T-helper 2 cell treated with Interferon-gamma antibody and Interleukin-4, amounts not matched to agents 5 μg/mL and 100 μg/mL, for 36 hours (primary cell): ENCODE results near the gene SETDB1.
"Not testable (repeated sequence)": the region's sequence is repeated elsewhere in the genome, so short reads cannot be mapped to it uniquely, and the experiment has no call there.

Experiments
- DNase-seq: peaks from one replicate; pipeline ENCODE4 v3.0.0; 2021; ENCODE audit warnings: low spot score
- H3K27ac Mint-ChIP-seq: one replicate; pipeline ENCODE4 v1.8.0; 2021; ENCODE audit warnings: mild to moderate bottlenecking, mixed read lengths
- H3K27me3 Mint-ChIP-seq: one replicate; pipeline ENCODE4 v1.8.0; 2021; ENCODE audit warnings: low read depth, mixed read lengths
- H3K36me3 Mint-ChIP-seq: one replicate; pipeline ENCODE4 v1.8.0; 2021; ENCODE audit warnings: low read depth, mixed read lengths
- H3K4me1 Mint-ChIP-seq: one replicate; pipeline ENCODE4 v1.8.0; 2021; ENCODE audit warnings: low read depth, mixed read lengths
- H3K4me3 Mint-ChIP-seq: one replicate; pipeline ENCODE4 v1.8.0; 2022; ENCODE audit warnings: mild to moderate bottlenecking, moderate library complexity, mixed read lengths
- H3K9me3 Mint-ChIP-seq: one replicate; pipeline ENCODE4 v1.8.0; 2021; ENCODE audit warnings: mixed read lengths

The SETDB1 gene

GRCh38 chr1:150926097-150926741 is at the start of gene SETDB1:
Gene SETDB1, plus strand, starts transcription at chr1:150926363. Its CDS starts 1,352 bp downstream, at chr1:150927715.
- H3K9me3 Mint-ChIP-seq: peaks cover 7% of the 10 kb centered on the region
- DNase-seq: peak; percentile 95
- no peaks in the 10 kb centered on the region for H3K27me3 Mint-ChIP-seq
- H3K4me3 Mint-ChIP-seq: peak within 1 kb of the TSS; percentile 98
- H3K36me3 Mint-ChIP-seq: peaks cover 42% of the 10 kb centered on the region
- peaks cover 22% of the 10 kb centered on the region for H3K4me1 Mint-ChIP-seq
- peak within 1 kb of the TSS; percentile 96 for H3K27ac Mint-ChIP-seq

DNA sequence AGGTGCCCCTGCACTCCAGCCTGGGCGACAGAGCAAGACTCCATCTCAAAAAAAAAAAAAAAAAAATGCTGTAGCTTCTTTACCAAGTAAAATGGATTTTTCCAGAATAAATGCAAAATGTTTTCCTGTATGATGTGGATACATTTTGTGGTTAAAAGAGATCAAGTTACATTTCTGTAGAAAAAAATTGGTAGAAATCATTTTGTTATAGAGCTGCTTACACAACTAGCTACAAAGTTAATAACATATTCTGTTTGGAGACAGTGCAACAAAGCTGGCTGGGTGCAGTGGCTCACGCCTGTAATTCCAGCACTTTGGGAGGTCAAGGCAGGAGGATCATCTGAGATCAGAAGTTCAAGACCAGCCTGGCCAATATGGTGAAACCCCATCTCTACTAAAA is 47.2 kb upstream of the SETDB1 start:
- H3K36me3 Mint-ChIP-seq, DNase-seq, H3K9me3 Mint-ChIP-seq, H3K27ac Mint-ChIP-seq, H3K4me3 Mint-ChIP-seq, H3K27me3 Mint-ChIP-seq: not testable (repeated sequence)
- peaks cover 37% of the 10 kb centered on the region for H3K4me1 Mint-ChIP-seq

DNA sequence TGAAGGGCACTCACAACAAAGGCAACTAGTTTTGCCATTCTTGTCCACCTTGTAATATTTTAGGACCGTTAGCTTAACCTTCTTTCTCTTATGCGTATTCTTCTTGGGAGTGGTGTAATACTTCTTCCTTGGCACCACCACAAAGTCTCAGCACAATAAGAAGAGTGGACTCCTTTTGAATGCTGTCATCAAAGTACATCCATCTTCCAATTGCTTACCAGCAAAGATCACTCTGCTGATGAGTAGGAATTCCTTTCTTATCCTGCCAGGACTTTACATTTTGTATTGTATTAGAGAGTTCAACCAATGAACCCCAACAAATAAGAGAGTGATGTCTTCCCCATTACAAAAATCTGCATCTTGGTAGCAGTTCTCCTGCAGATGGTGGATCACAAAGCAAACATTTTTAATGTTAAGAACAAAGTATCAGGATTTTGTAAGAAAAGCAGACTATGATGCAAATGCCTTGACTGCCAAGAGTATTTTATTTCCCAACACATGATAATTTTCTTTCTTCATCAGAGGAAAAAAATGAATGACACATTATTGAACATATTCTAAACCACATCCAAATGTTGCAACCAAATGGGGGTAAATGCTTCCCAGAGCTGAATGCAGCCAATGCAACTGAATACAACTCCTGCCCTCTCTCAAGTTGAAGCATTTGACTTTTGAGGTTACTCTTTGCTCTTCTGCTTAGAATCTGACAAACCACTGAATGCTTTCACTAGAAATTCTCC is 44.7 kb upstream of the SETDB1 start:
- DNase-seq: no peak

DNA sequence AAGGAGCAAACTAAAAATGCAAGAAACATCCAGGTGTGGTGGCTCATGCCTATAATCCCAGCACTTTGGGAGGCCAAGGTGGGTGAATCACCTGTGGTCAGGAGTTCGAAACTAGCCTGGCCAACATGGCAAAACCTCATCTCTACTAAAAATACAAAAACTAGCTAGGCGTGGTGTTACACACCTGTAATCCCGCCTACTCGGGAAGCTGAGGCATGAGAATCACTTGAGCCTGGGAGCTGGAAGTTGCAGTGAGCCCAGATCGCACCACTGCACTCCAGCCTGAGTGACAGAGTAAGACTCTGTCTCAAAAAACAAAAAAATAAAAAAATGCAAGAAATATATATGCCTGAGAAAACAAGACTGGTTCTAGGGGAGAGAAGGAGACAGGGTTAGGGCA is 43.0 kb upstream of the SETDB1 start:
- not testable (repeated sequence) for DNase-seq, H3K36me3 Mint-ChIP-seq, H3K4me3 Mint-ChIP-seq, H3K27me3 Mint-ChIP-seq, H3K9me3 Mint-ChIP-seq
- Mint-ChIP-seq H3K4me1 (peaks cover 32% of the 10 kb centered on the region), H3K27ac (peak overlapping the region; percentile 23)

More for the DNA sequence above, 44.7 kb upstream of the SETDB1 start:
- Mint-ChIP-seq H3K4me1 (peaks cover 26% of the 10 kb centered on the region), H3K27me3 (no peaks in the 10 kb centered on the region), H3K9me3 (no peaks in the 10 kb centered on the region), H3K36me3 (no peaks in the 10 kb centered on the region), H3K27ac (no peak overlapping the region), H3K4me3 (no peak overlapping the region)

GRCh38 chr1:150887018-150887417 is 39.1 kb upstream of the SETDB1 start, which contains the start of gene CTXND2:
Gene CTXND2, plus strand, starts transcription at chr1:150887136. Its CDS starts 25,179 bp downstream, at chr1:150912315.
- Mint-ChIP-seq H3K4me3 (no peak within 1 kb of the TSS), H3K27ac (no peak within 1 kb of the TSS), H3K27me3 (no peaks in the 10 kb centered on the region), H3K9me3 (peaks cover 3% of the 10 kb centered on the region), H3K4me1 (peaks cover 54% of the 10 kb centered on the region), H3K36me3 (peaks cover 5% of the 10 kb centered on the region)
- DNase-seq: no peak

GRCh38 chr1:150888727-150889126 is 37.4 kb upstream of the SETDB1 start:
- Mint-ChIP-seq H3K27ac (no peak overlapping the region), H3K4me3 (no peak overlapping the region), H3K27me3 (no peaks in the 10 kb centered on the region), H3K4me1 (peaks cover 45% of the 10 kb centered on the region), H3K9me3 (peaks cover 3% of the 10 kb centered on the region), H3K36me3 (peaks cover 5% of the 10 kb centered on the region)
- DNase-seq: no peak

DNA sequence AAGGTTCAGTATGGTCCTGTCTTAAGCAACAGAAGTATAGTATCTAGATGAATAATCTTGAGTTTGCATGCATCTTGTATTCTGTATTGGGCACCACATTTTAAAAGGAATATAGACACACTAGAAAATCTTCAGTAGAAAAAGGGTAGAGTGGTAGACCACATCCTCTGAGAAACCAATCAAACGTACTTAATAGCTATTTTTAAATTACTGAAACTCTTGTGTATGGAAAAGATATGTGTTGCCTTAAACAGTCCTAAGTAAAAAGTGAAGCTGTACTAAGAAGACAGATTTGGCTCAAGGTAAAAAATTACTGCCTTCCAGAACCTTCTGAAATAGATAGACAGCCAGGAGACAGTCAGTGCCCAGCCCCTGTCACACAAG is 36.1 kb upstream of the SETDB1 start:
- H3K9me3 Mint-ChIP-seq: peaks cover 3% of the 10 kb centered on the region
- H3K4me3 Mint-ChIP-seq: peak overlapping the region; percentile 32
- H3K27me3 Mint-ChIP-seq: no peaks in the 10 kb centered on the region
- DNase-seq: no peak
- peaks cover 41% of the 10 kb centered on the region for H3K4me1 Mint-ChIP-seq
- H3K27ac Mint-ChIP-seq: peak overlapping the region; percentile 85
- H3K36me3 Mint-ChIP-seq: peaks cover 5% of the 10 kb centered on the region

- DNase-seq: no peak
- H3K27me3 Mint-ChIP-seq: peaks cover 5% of the 10 kb centered on the region
- no peak overlapping the region for H3K27ac Mint-ChIP-seq
- H3K4me1 Mint-ChIP-seq: peaks cover 26% of the 10 kb centered on the region
- peaks cover 5% of the 10 kb centered on the region for H3K36me3 Mint-ChIP-seq
- H3K4me3 Mint-ChIP-seq: no peak overlapping the region
- peaks cover 3% of the 10 kb centered on the region for H3K9me3 Mint-ChIP-seq
Measured at GRCh38 chr1:150893336-150893913, 32.7 kb upstream of the SETDB1 start.

GRCh38 chr1:150895618-150896017 is 30.5 kb upstream of the SETDB1 start:
- no peak overlapping the region for H3K27ac Mint-ChIP-seq
- H3K36me3 Mint-ChIP-seq: peaks cover 2% of the 10 kb centered on the region
- DNase-seq: no peak
- H3K27me3 Mint-ChIP-seq: peaks cover 5% of the 10 kb centered on the region
- H3K4me1 Mint-ChIP-seq: peaks cover 11% of the 10 kb centered on the region
- no peak overlapping the region for H3K4me3 Mint-ChIP-seq
- H3K9me3 Mint-ChIP-seq: no peaks in the 10 kb centered on the region

DNA sequence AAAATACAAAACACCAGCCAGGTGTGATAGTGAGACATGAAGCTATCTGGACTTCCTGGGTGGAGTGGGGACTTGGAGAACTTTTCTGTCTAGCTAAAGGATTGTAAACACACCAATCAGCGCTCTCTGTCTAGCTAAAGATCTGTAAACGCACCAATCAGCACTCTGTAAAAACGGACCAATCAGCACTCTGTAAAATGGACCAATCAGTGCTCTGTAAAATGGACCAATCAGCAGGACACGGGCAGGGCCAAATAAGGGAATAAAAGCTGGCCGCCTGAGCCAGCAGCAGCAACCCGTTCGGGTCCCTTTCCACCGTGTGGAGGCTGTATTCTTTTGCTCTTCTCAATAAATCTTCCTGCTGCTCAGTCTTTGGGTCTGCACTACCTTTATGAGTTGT is 26.4 kb upstream of the SETDB1 start:
- not testable (repeated sequence) for DNase-seq, H3K9me3 Mint-ChIP-seq, H3K4me1 Mint-ChIP-seq, H3K36me3 Mint-ChIP-seq, H3K27me3 Mint-ChIP-seq, H3K4me3 Mint-ChIP-seq, H3K27ac Mint-ChIP-seq

GRCh38 chr1:150902346-150902745 is 23.8 kb upstream of the SETDB1 start:
- no peak for DNase-seq
- Mint-ChIP-seq H3K4me1 (peaks cover 2% of the 10 kb centered on the region), H3K9me3 (no peaks in the 10 kb centered on the region), H3K27me3 (peaks cover 5% of the 10 kb centered on the region), H3K27ac (no peak overlapping the region), H3K36me3 (no peaks in the 10 kb centered on the region), H3K4me3 (no peak overlapping the region)

DNA sequence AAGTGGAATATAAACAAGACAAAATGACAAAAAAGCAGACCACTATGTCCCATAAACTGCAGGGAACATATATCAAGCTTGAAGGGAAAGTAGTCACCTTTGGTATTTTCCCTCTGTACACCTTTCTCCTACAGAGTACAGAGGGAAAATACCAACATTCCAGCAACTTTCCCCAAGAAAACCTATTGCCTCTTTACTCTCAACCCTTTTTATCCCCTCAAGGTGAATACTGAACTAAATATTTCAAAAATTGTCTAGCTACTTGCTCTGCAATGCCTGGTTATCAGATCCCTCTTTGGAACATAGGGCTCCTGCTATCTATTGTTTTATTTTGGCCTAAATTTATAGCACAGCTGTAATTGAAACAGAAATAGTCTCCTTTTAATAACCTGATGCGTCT is 23.4 kb upstream of the SETDB1 start:
- Mint-ChIP-seq H3K4me1 (peaks cover 2% of the 10 kb centered on the region), H3K9me3 (no peaks in the 10 kb centered on the region), H3K4me3 (no peak overlapping the region), H3K27ac (no peak overlapping the region), H3K36me3 (no peaks in the 10 kb centered on the region), H3K27me3 (peaks cover 5% of the 10 kb centered on the region)
- no peak for DNase-seq

DNA sequence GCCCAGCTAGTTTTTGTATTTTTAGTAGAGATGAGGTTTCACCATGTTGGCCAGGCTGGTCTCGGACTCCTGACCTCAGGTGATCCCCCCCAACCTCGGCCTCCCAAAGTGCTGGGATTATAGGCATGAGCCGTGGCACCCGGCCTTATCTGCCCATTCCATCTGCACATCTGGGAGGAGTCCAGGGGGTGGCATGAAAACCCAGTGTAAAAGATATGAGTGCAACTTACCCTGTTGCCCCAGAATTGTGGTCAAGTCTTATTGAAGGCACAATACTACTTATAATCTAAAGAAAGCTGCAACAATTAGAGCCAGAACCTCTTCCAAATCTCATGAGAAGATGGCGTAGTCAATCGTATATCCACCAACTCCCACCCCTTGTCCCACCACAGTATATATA is 20.9 kb upstream of the SETDB1 start:
- peaks cover 4% of the 10 kb centered on the region for H3K9me3 Mint-ChIP-seq
- H3K4me1 Mint-ChIP-seq: peaks cover 2% of the 10 kb centered on the region
- no peak for DNase-seq
- no peak overlapping the region for H3K27ac Mint-ChIP-seq
- H3K36me3 Mint-ChIP-seq: peaks cover 4% of the 10 kb centered on the region
- no peak overlapping the region for H3K4me3 Mint-ChIP-seq
- peaks cover 5% of the 10 kb centered on the region for H3K27me3 Mint-ChIP-seq

DNA sequence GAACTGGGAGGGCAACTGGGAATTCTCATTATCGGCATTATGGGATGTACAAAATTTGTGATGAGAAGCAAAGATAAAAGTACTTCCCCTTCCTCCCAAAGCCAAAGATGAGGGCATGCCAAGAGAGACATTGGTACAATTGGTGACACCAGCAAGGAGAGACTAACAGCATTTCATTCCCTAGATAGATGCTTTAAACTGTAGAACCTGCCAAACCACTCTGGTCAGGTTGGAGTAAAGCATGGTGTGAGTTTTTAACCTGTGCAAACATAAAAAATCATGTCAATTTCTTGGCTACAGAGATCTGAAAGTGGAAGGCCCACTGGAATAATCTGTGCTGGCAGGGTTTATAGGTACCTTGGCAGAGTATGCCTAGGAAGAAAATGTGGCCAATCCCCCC is 19.8 kb upstream of the SETDB1 start:
- H3K27me3 Mint-ChIP-seq: peaks cover 4% of the 10 kb centered on the region
- no peak for DNase-seq
- peaks cover 2% of the 10 kb centered on the region for H3K4me1 Mint-ChIP-seq
- peaks cover 4% of the 10 kb centered on the region for H3K9me3 Mint-ChIP-seq
- no peak overlapping the region for H3K4me3 Mint-ChIP-seq
- H3K36me3 Mint-ChIP-seq: peaks cover 5% of the 10 kb centered on the region
- no peak overlapping the region for H3K27ac Mint-ChIP-seq
